CD8-positive, alpha-beta memory T cell (primary cell): ENCODE results near the gene LRP1B. TPM values are rescaled to one million over a fixed set of nuclear protein-coding genes. Genes with fewer than 3 reads are reported as not detected.

Experiments
- CTCF ChIA-PET: fragments of 350-600 bp; sonication (Branson Sonifier 250); formaldehyde crosslinking; loops from one replicate; lab custom pipeline; 2021; ENCODE audit warnings: antibody characterized with exemption; lab: Charles Lee
- POLR2A ChIA-PET: fragments of 350-600 bp; sonication (Branson Sonifier 250); formaldehyde crosslinking; loops from one replicate; lab custom pipeline; 2021; ENCODE audit warnings: antibody characterized with exemption; lab: Charles Lee
- DNase-seq, 5 donors: peaks; one replicate each; pipeline versions ENCODE4 v3.0.0 to v3.0.0-alpha.2; 2020 to 2022; ENCODE audit warnings: mixed read lengths in 1 of 5
- H3K27ac ChIP-seq: one replicate; pipeline ENCODE4 v1.7.0; 2013; ENCODE audit warnings: low read depth, mild to moderate bottlenecking, low read length, moderate library complexity
- H3K27me3 ChIP-seq: 2 replicates; pipeline ENCODE4 v1.7.0; 2013; ENCODE audit warnings: low read length, mild to moderate bottlenecking; ENCODE audit not compliant: insufficient read depth, poor library complexity, severe bottlenecking
- H3K36me3 ChIP-seq: 2 replicates; pipeline ENCODE4 v1.7.0; 2013; ENCODE audit warnings: mild to moderate bottlenecking, low read length, moderate library complexity; ENCODE audit not compliant: insufficient read depth
- H3K4me1 ChIP-seq: 2 replicates; pipeline ENCODE4 v1.7.0; 2013; ENCODE audit warnings: mild to moderate bottlenecking, low read length, moderate library complexity; ENCODE audit not compliant: insufficient read depth
- H3K4me3 ChIP-seq: 2 replicates; pipeline ENCODE4 v1.7.0; 2013; ENCODE audit warnings: mild to moderate bottlenecking, low read length
- H3K9me3 ChIP-seq: 2 replicates; pipeline ENCODE4 v1.7.0; 2013; ENCODE audit warnings: mild to moderate bottlenecking, low read length
- H3K27ac Mint-ChIP-seq, 8 donors: one replicate each; pipeline ENCODE4 v1.8.0; 2020 to 2021; ENCODE audit warnings: mixed read lengths in 8 of 8, mild to moderate bottlenecking in 6 of 8, inconsistent platforms in 3 of 8, moderate library complexity in 3 of 8
- H3K27me3 Mint-ChIP-seq, 2 donors: one replicate each; pipeline ENCODE4 v1.8.0; 2020 to 2021; ENCODE audit warnings: mixed read lengths in 2 of 2, mild to moderate bottlenecking in 1 of 2, moderate library complexity in 1 of 2
- H3K36me3 Mint-ChIP-seq, 3 donors: one replicate each; pipeline ENCODE4 v1.8.0; 2020 to 2021; ENCODE audit warnings: mixed read lengths in 3 of 3, inconsistent platforms in 1 of 3, mild to moderate bottlenecking in 1 of 3
- H3K4me1 Mint-ChIP-seq, 3 donors: one replicate each; pipeline ENCODE4 v1.8.0; 2020 to 2021; ENCODE audit warnings: mixed read lengths in 3 of 3, inconsistent platforms in 1 of 3, mild to moderate bottlenecking in 1 of 3
- H3K4me3 Mint-ChIP-seq, 7 donors: one replicate each; pipeline ENCODE4 v1.8.0; 2020 to 2021; ENCODE audit warnings: mixed read lengths in 7 of 7, mild to moderate bottlenecking in 6 of 7, moderate library complexity in 4 of 7, inconsistent platforms in 2 of 7
- H3K9me3 Mint-ChIP-seq, 5 donors: one replicate each; pipeline ENCODE4 v1.8.0; 2020 to 2022; ENCODE audit warnings: mixed read lengths in 5 of 5, mild to moderate bottlenecking in 3 of 5, moderate library complexity in 2 of 5, inconsistent platforms in 1 of 5
- polyA plus RNA-seq: library from polyadenylated mRNA; unstranded; fragments of 300-500 nt; fragmentation: Illumina TruSeq; gene quantifications from one replicate; pipeline ENCODE4 v1.2.3, GENCODE V29; 2021
- total RNA-seq, 2 experiments: library from RNA; stranded (reverse); gene quantifications; one replicate each; pipeline ENCODE4 v1.2.3, GENCODE V29; 2021

Gene LRP1B
- total and polyA plus RNA-seq, 3 experiments from 2014 or later: not detected

GRCh38 chr2:141341444-141341843, 789.4 kb downstream of the LRP1B start:
- Mint-ChIP-seq H3K9me3 (peaks cover 8 to 54% (median 18%) of the 10 kb centered on the region in 5 donors), H3K4me3 (no peak overlapping the region), H3K27ac (no peak overlapping the region), H3K27me3 (no peaks in the 10 kb centered on the region), H3K36me3 (no peaks in the 10 kb centered on the region), H3K4me1 (no peaks in the 10 kb centered on the region)
- Histone ChIP-seq H3K27ac (no peak overlapping the region), H3K36me3 (no peaks in the 10 kb centered on the region), H3K4me1 (no peaks in the 10 kb centered on the region), H3K9me3 (no peaks in the 10 kb centered on the region), H3K27me3 (no peaks in the 10 kb centered on the region), H3K4me3 (no peak overlapping the region)
- CTCF ChIA-PET: no interaction called here
- no peak for DNase-seq
- POLR2A ChIA-PET: no interaction called here

DNA sequence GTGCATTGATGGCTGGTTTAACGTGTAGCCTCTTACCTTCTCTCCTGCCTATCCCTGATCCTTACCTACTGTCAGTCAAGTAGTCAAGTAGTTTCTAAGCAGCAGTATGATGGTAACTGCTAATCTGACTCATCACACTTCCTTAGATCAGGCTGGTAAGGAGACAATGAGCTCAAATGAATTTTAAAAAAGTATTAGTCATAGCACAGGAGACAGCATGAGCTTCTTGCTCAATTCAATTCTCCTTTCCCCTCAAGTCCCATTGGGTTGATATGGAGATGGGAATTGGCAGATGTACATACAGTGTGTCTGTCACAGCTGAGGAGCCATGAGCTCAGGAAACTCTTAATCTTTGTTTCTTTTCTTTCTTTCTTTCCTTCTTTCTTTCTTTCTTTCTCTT, 799.7 kb downstream of the LRP1B start:
- no peak overlapping the region for H3K27ac Mint-ChIP-seq
- Histone ChIP-seq H3K9me3 (no peaks in the 10 kb centered on the region), H3K27ac (no peak overlapping the region), H3K4me1 (no peaks in the 10 kb centered on the region), H3K27me3 (no peaks in the 10 kb centered on the region), H3K36me3 (no peaks in the 10 kb centered on the region), H3K4me3 (no peak overlapping the region)
- no peaks in the 10 kb centered on the region for H3K4me1 Mint-ChIP-seq
- ChIA-PET CTCF (no interaction called here), POLR2A (no interaction called here)
- no peaks in the 10 kb centered on the region for H3K36me3 Mint-ChIP-seq
- H3K4me3 Mint-ChIP-seq: no peak overlapping the region
- H3K9me3 Mint-ChIP-seq: peaks cover 0 to 43% (median 11%) of the 10 kb centered on the region in 5 donors
- DNase-seq: no peak
- no peaks in the 10 kb centered on the region for H3K27me3 Mint-ChIP-seq

GRCh38 chr2:141329964-141330363, 800.9 kb downstream of the LRP1B start:
- Histone ChIP-seq H3K36me3 (no peaks in the 10 kb centered on the region), H3K27me3 (no peaks in the 10 kb centered on the region), H3K4me1 (no peaks in the 10 kb centered on the region), H3K27ac (no peak overlapping the region), H3K9me3 (no peaks in the 10 kb centered on the region), H3K4me3 (no peak overlapping the region)
- Mint-ChIP-seq H3K4me3 (no peak overlapping the region), H3K36me3 (no peaks in the 10 kb centered on the region), H3K9me3 (peaks cover 0 to 40% (median 10%) of the 10 kb centered on the region in 5 donors), H3K4me1 (no peaks in the 10 kb centered on the region), H3K27me3 (no peaks in the 10 kb centered on the region), H3K27ac (no peak overlapping the region)
- DNase-seq: no peak
- ChIA-PET CTCF (no interaction called here), POLR2A (no interaction called here)

DNA sequence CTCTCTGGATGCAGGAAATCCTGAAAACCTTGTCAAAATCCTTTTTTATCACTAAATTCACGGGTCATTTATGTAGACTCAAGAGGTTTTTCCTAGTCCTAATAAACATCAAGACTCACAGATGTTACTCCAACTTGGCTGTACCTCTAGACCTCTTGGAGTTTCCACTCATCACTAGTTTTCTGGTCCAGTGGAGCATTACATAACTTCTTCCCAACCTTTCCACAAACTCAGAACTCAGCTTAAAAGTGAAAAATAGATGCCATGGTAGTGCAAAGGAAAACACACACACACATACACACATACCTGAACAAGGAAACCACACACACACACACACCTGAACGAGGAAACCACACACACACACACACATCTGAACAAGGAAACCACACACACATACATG, 807.2 kb downstream of the LRP1B start:
- DNase-seq: no peak
- Mint-ChIP-seq H3K9me3 (peaks cover 3 to 11% (median 5%) of the 10 kb centered on the region in 5 donors), H3K27me3 (no peaks in the 10 kb centered on the region), H3K4me3 (no peak overlapping the region), H3K36me3 (no peaks in the 10 kb centered on the region), H3K27ac (no peak overlapping the region), H3K4me1 (no peaks in the 10 kb centered on the region)
- H3K27ac ChIP-seq: no peak overlapping the region
- no peaks in the 10 kb centered on the region for H3K27me3 ChIP-seq
- POLR2A ChIA-PET: no interaction called here
- no peaks in the 10 kb centered on the region for H3K4me1 ChIP-seq
- H3K36me3 ChIP-seq: no peaks in the 10 kb centered on the region
- no peaks in the 10 kb centered on the region for H3K9me3 ChIP-seq
- CTCF ChIA-PET: no interaction called here
- no peak overlapping the region for H3K4me3 ChIP-seq

DNA sequence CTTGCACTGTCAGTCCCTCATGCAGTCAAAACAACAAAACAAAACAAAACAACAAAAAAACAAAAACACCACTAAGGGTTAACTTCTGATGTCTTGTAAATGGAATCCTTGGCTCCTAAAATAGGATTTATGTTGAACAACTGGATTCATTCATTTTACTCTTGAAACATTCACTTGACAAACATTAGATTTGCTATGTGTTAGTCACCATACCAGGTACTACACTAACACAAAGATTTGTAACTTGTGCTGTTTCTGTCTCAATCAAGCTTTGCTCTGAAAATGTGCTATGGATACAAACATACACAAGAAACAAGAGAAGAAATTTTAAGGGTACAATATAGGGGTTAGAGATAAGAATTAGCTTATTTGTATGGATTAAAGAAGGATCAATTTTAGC, 812.8 kb downstream of the LRP1B start:
- Mint-ChIP-seq H3K9me3 (peaks cover 0 to 16% (median 2%) of the 10 kb centered on the region in 5 donors), H3K27me3 (no peaks in the 10 kb centered on the region), H3K36me3 (no peaks in the 10 kb centered on the region), H3K4me3 (no peak overlapping the region), H3K4me1 (no peaks in the 10 kb centered on the region), H3K27ac (no peak overlapping the region)
- no peak overlapping the region for H3K27ac ChIP-seq
- H3K27me3 ChIP-seq: no peaks in the 10 kb centered on the region
- DNase-seq: no peak
- peaks cover 4% of the 10 kb centered on the region for H3K9me3 ChIP-seq
- CTCF ChIA-PET: no interaction called here
- POLR2A ChIA-PET: no interaction called here
- H3K4me3 ChIP-seq: no peak overlapping the region
- H3K4me1 ChIP-seq: no peaks in the 10 kb centered on the region
- H3K36me3 ChIP-seq: no peaks in the 10 kb centered on the region

GRCh38 chr2:141316606-141317005, 814.2 kb downstream of the LRP1B start:
- H3K27me3 Mint-ChIP-seq: no peaks in the 10 kb centered on the region
- Histone ChIP-seq H3K4me3 (no peak overlapping the region), H3K4me1 (no peaks in the 10 kb centered on the region), H3K27me3 (no peaks in the 10 kb centered on the region), H3K9me3 (peaks cover 4% of the 10 kb centered on the region), H3K36me3 (no peaks in the 10 kb centered on the region), H3K27ac (no peak overlapping the region)
- H3K27ac Mint-ChIP-seq: no peak overlapping the region
- H3K4me1 Mint-ChIP-seq: no peaks in the 10 kb centered on the region
- H3K9me3 Mint-ChIP-seq: peaks cover 0 to 16% (median 2%) of the 10 kb centered on the region in 5 donors
- ChIA-PET POLR2A (no interaction called here), CTCF (no interaction called here)
- no peaks in the 10 kb centered on the region for H3K36me3 Mint-ChIP-seq
- no peak for DNase-seq
- H3K4me3 Mint-ChIP-seq: no peak overlapping the region

- Histone ChIP-seq H3K27ac (no peak overlapping the region), H3K27me3 (no peaks in the 10 kb centered on the region), H3K4me3 (no peak overlapping the region), H3K4me1 (no peaks in the 10 kb centered on the region), H3K9me3 (peaks cover 4% of the 10 kb centered on the region), H3K36me3 (no peaks in the 10 kb centered on the region)
- no peaks in the 10 kb centered on the region for H3K27me3 Mint-ChIP-seq
- ChIA-PET CTCF (no interaction called here), POLR2A (no interaction called here)
- H3K27ac Mint-ChIP-seq: no peak overlapping the region
- no peak overlapping the region for H3K4me3 Mint-ChIP-seq
- H3K36me3 Mint-ChIP-seq: no peaks in the 10 kb centered on the region
- no peaks in the 10 kb centered on the region for H3K4me1 Mint-ChIP-seq
- peaks cover 0 to 16% (median 2%) of the 10 kb centered on the region in 5 donors for H3K9me3 Mint-ChIP-seq
- no peak for DNase-seq
These were observed 814.7 kb downstream of the LRP1B start for GRCh38 chr2:141316103-141316502.

GRCh38 chr2:141313972-141314371, 816.8 kb downstream of the LRP1B start:
- ChIA-PET POLR2A (no interaction called here), CTCF (no interaction called here)
- Mint-ChIP-seq H3K9me3 (peaks cover 0 to 29% (median 8%) of the 10 kb centered on the region in 5 donors), H3K4me3 (no peak overlapping the region), H3K36me3 (no peaks in the 10 kb centered on the region), H3K4me1 (no peaks in the 10 kb centered on the region), H3K27ac (no peak overlapping the region), H3K27me3 (no peaks in the 10 kb centered on the region)
- no peaks in the 10 kb centered on the region for H3K27me3 ChIP-seq
- H3K36me3 ChIP-seq: no peaks in the 10 kb centered on the region
- DNase-seq: no peak
- no peak overlapping the region for H3K27ac ChIP-seq
- no peaks in the 10 kb centered on the region for H3K4me1 ChIP-seq
- peaks cover 4% of the 10 kb centered on the region for H3K9me3 ChIP-seq
- H3K4me3 ChIP-seq: no peak overlapping the region

GRCh38 chr2:141311430-141311829, 819.4 kb downstream of the LRP1B start:
- Mint-ChIP-seq H3K36me3 (no peaks in the 10 kb centered on the region), H3K27me3 (no peaks in the 10 kb centered on the region), H3K27ac (no peak overlapping the region), H3K4me1 (no peaks in the 10 kb centered on the region), H3K4me3 (no peak overlapping the region), H3K9me3 (peaks cover under 1 to 29% (median 15%) of the 10 kb centered on the region in 5 donors)
- no peaks in the 10 kb centered on the region for H3K36me3 ChIP-seq
- H3K4me3 ChIP-seq: no peak overlapping the region
- H3K9me3 ChIP-seq: no peaks in the 10 kb centered on the region
- no peak overlapping the region for H3K27ac ChIP-seq
- H3K27me3 ChIP-seq: no peaks in the 10 kb centered on the region
- POLR2A ChIA-PET: no interaction called here
- no peak for DNase-seq
- H3K4me1 ChIP-seq: no peaks in the 10 kb centered on the region
- CTCF ChIA-PET: no interaction called here
